GM04503 (cell line): Measurements from ENCODE around the gene CAMKV.

Source experiments
- DNase-seq: peaks from one replicate; pipeline ENCODE4 v3.0.0-alpha.2; 2012; ENCODE audit warnings: low read depth

The CAMKV gene

GRCh38 chr3:49896345-49896744, 26.6 kb upstream of the CAMKV start:
- no peak for DNase-seq

GRCh38 chr3:49895791-49896190, 26.1 kb upstream of the CAMKV start:
- no peak for DNase-seq

- no peak for DNase-seq
Observed at GRCh38 chr3:49889296-49889695, 19.6 kb upstream of the CAMKV start.

GRCh38 chr3:49886922-49887265, 17.2 kb upstream of the CAMKV start:
- DNase-seq, result no peak

GRCh38 chr3:49883998-49884397, 14.3 kb upstream of the CAMKV start:
- no peak for DNase-seq

- DNase-seq, result no peak
Observed at GRCh38 chr3:49882166-49882565, 12.5 kb upstream of the CAMKV start.

GRCh38 chr3:49880581-49881315, 11.0 kb upstream of the CAMKV start:
- no peak for DNase-seq

- DNase-seq, result no peak
Observed at GRCh38 chr3:49879721-49880120, 10.0 kb upstream of the CAMKV start.

- no peak for DNase-seq
Observed at GRCh38 chr3:49878686-49879085, 9.0 kb upstream of the CAMKV start.

GRCh38 chr3:49877716-49878115, 8.0 kb upstream of the CAMKV start:
- no peak for DNase-seq

GRCh38 chr3:49876567-49876966, 6.9 kb upstream of the CAMKV start:
- no peak for DNase-seq

GRCh38 chr3:49873623-49874022, 3.9 kb upstream of the CAMKV start:
- no peak for DNase-seq

- DNase-seq, result no peak
Observed at GRCh38 chr3:49872801-49873281, 3.1 kb upstream of the CAMKV start.

- no peak for DNase-seq
Observed at GRCh38 chr3:49871531-49872153, 1.9 kb upstream of the CAMKV start.

GRCh38 chr3:49868862-49869466, 742 bp downstream of the CAMKV start:
- DNase-seq, result no peak

- no peak for DNase-seq
Observed at GRCh38 chr3:49867871-49868321, 1.8 kb downstream of the CAMKV start.

GRCh38 chr3:49867400-49867799, 2.3 kb downstream of the CAMKV start:
- DNase-seq, result no peak

- no peak for DNase-seq
Observed at GRCh38 chr3:49865198-49865784, 4.4 kb downstream of the CAMKV start.

GRCh38 chr3:49864505-49864904, 5.2 kb downstream of the CAMKV start:
- DNase-seq, result no peak

- DNase-seq, result no peak
Observed at GRCh38 chr3:49859576-49860305, 10.0 kb downstream of the CAMKV start.

GRCh38 chr3:49856181-49857005, 13.3 kb downstream of the CAMKV start, which contains the start of gene TRAIP:
TRAIP (minus strand) TSS chr3:49856564; CDS start chr3:49856453, 111 bp downstream.
- DNase-seq, result peak; percentile 48
